Measurements from ENCODE around the gene MT1HL1. TPM values are rescaled to one million over a fixed set of nuclear protein-coding genes. Genes with fewer than 3 reads are reported as not detected.

MT1HL1 gene
- total and polyA plus RNA-seq, 2 donors (not counting 1 experiment from before 2014, with no cell fraction given), result not detected

DNA sequence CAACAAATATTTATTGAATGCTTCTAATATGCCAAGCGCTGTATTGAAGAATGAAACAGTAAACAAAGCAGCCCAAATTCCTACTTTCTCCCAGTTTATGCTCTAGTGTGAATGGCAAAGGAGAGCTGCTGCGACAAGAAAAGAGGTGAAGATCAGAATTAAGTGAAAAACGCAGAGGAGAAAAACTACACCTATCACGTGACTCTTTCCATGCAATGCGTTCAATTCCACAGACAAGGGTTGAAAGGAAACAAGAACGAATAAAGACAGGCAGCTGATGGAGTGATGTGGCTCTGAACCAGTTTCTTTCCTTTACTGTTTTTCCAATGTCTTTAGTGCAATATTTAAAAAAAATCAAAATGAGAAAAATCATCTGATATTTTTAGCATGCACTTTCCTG lies 23.6 kb downstream of the MT1HL1 start:
- H3K27ac Mint-ChIP-seq, result no peak overlapping the region
- no peak overlapping the region for H3K27ac ChIP-seq (ENCODE audit: low read length in 2 of 2)
- no CpG with 5 or more reads among the region's 6 CpGs for WGBS (ENCODE audit: insufficient coverage)
- H3K4me1 Mint-ChIP-seq, result no peaks in the 10 kb centered on the region
- no peaks in the 10 kb centered on the region for H3K27me3 ChIP-seq (replicated peaks in 1 of 4; ENCODE audit: control extremely low read depth in 1 of 4, control insufficient read depth in 3 of 4, insufficient read depth in 4 of 4, low read length in 3 of 4)
- no peaks in the 10 kb centered on the region for H3K36me3 ChIP-seq (replicated peaks in 1 of 2; ENCODE audit: control extremely low read depth in 1 of 2, control insufficient read depth in 1 of 2, extremely low read depth in 1 of 2, insufficient read depth in 2 of 2, low read length in 1 of 2)
- intact Hi-C loops (cut with micrococcal nuclease), result no loop called here
- H3K79me2 ChIP-seq (ENCODE audit: control insufficient read depth, insufficient read depth, low read length), result no peaks in the 10 kb centered on the region
- H3K4me3 ChIP-seq (ENCODE audit: control extremely low read depth in 1 of 5, extremely low read depth in 1 of 5, insufficient read depth in 1 of 5, low read depth in 2 of 5, low read length in 4 of 5), result no peak overlapping the region
- H2AFZ ChIP-seq (ENCODE audit: insufficient read depth, low read depth, low read length, poor library complexity, severe bottlenecking), result no peak overlapping the region
- H3K4me1 ChIP-seq (ENCODE audit: control insufficient read depth in 2 of 2, insufficient read depth in 2 of 2, low read length in 2 of 2), result no peaks in the 10 kb centered on the region
- H4K20me1 ChIP-seq (ENCODE audit: control insufficient read depth, insufficient read depth, low read length, poor library complexity, severe bottlenecking), result no peaks in the 10 kb centered on the region
- POLR2A ChIA-PET, result no interaction called here
- no peaks in the 10 kb centered on the region for H3K9me3 Mint-ChIP-seq (ENCODE audit: insufficient read depth)
- no peak for ATAC-seq (ENCODE audit: low read depth)
- DNase-seq, result no peak
- no peak for TF ChIP-seq EZH2 (IDR thresholded peaks at IDR 0.05; ENCODE audit: borderline replicate concordance, insufficient read depth, low read depth, low read length, poor library complexity, severe bottlenecking)
- no peak for TF ChIP-seq CTCF (IDR thresholded peaks at IDR 0.05)
- CTCF ChIA-PET, result no interaction called here
- no peak overlapping the region for H3K4me2 ChIP-seq (replicated peaks; ENCODE audit: low read depth, low read length, poor library complexity, severe bottlenecking)
- no peaks in the 10 kb centered on the region for H3K27me3 Mint-ChIP-seq
- no peak overlapping the region for H3K4me3 Mint-ChIP-seq
- peaks cover 0 to 8% (median 0%) of the 10 kb centered on the region in 3 donors for H3K9me3 ChIP-seq (ENCODE audit: control extremely low read depth in 1 of 3, control insufficient read depth in 2 of 3, insufficient read depth in 1 of 3, low read length in 2 of 3)
- H3K9ac ChIP-seq (ENCODE audit: low read length), result no peak overlapping the region

DNA sequence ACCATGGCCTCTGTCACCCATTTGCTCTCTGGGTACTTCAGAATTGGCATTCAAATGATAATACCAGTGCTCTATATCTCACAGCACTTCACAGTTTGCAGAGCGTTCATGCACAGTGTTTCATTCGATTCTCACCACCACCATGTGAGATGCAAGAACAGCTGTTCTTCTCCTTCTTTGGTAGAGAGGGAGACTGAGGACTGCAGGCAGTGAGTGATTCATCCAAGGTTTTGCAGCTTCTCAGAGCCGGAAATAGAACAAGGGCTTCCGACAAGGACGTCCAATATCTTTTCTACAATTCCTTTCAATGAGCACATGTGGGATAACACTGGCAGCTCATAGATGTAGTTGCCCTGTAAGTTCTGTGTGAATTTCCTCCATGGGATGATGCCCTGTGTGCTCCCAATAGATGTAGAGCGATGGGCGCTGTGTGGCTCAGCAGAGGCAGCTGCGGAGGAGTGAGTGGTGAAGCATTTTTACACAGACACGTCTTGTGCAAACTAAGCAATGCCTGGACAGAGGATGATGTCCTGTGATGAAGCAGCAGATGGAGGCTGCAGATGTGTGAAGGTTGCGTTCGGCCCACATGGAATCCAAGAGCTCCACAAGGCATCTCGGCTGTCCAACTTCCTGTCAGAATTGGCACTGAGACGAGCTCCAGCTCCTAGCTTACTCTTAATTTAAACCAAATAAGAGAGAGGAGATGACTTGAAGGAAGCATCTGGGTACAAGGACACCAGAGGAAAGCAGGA lies 24.9 kb downstream of the MT1HL1 start:
- H3K4me3 ChIP-seq (ENCODE audit: control extremely low read depth in 1 of 5, extremely low read depth in 1 of 5, insufficient read depth in 1 of 5, low read depth in 2 of 5, low read length in 4 of 5), result no peak overlapping the region
- no peaks in the 10 kb centered on the region for H3K27me3 ChIP-seq (replicated peaks in 1 of 4; ENCODE audit: control extremely low read depth in 1 of 4, control insufficient read depth in 3 of 4, insufficient read depth in 4 of 4, low read length in 3 of 4)
- H3K36me3 ChIP-seq (replicated peaks in 1 of 2; ENCODE audit: control extremely low read depth in 1 of 2, control insufficient read depth in 1 of 2, extremely low read depth in 1 of 2, insufficient read depth in 2 of 2, low read length in 1 of 2), result no peaks in the 10 kb centered on the region
- no peak overlapping the region for H3K27ac ChIP-seq (ENCODE audit: low read length in 2 of 2)
- CTCF ChIA-PET, result no interaction called here
- TF ChIP-seq CTCF (IDR thresholded peaks at IDR 0.05) (no peak), EZH2 (IDR thresholded peaks at IDR 0.05; ENCODE audit: borderline replicate concordance, insufficient read depth, low read depth, low read length, poor library complexity, severe bottlenecking) (no peak)
- no peak overlapping the region for H2AFZ ChIP-seq (ENCODE audit: insufficient read depth, low read depth, low read length, poor library complexity, severe bottlenecking)
- intact Hi-C loops (cut with micrococcal nuclease), result no loop called here
- Mint-ChIP-seq H3K9me3 (ENCODE audit: insufficient read depth) (no peaks in the 10 kb centered on the region), H3K4me1 (no peaks in the 10 kb centered on the region), H3K27ac (no peak overlapping the region), H3K4me3 (no peak overlapping the region), H3K27me3 (no peaks in the 10 kb centered on the region)
- no peaks in the 10 kb centered on the region for H3K79me2 ChIP-seq (ENCODE audit: control insufficient read depth, insufficient read depth, low read length)
- ATAC-seq (ENCODE audit: low read depth) (no peak), DNase-seq (no peak)
- no peak overlapping the region for H3K4me2 ChIP-seq (replicated peaks; ENCODE audit: low read depth, low read length, poor library complexity, severe bottlenecking)
- H4K20me1 ChIP-seq (ENCODE audit: control insufficient read depth, insufficient read depth, low read length, poor library complexity, severe bottlenecking), result no peaks in the 10 kb centered on the region
- H3K4me1 ChIP-seq (ENCODE audit: control insufficient read depth in 2 of 2, insufficient read depth in 2 of 2, low read length in 2 of 2), result no peaks in the 10 kb centered on the region
- POLR2A ChIA-PET, result no interaction called here
- peaks cover 0 to 8% (median 0%) of the 10 kb centered on the region in 3 donors for H3K9me3 ChIP-seq (ENCODE audit: control extremely low read depth in 1 of 3, control insufficient read depth in 2 of 3, insufficient read depth in 1 of 3, low read length in 2 of 3)
- no peak overlapping the region for H3K9ac ChIP-seq (ENCODE audit: low read length)
- 95% methylated on average over 8 of the region's 13 CpGs for WGBS (ENCODE audit: insufficient coverage)

All from B cell (primary cell).